SK-N-MC (cell line): ENCODE data around the gene PCDHGA11.
"Not testable (repeated sequence)": the region's sequence is repeated elsewhere in the genome, so short reads cannot be mapped to it uniquely, and the experiment has no call there.

ENCODE experiments used
- DNase-seq: peaks from one replicate; pipeline ENCODE4 v3.0.0-alpha.2; 2011; ENCODE audit warnings: low read depth, low spot score
- H3K27ac ChIP-seq: fragments of 200-600 bp; sonication (generic); 2 replicates; pipeline ENCODE4 v1.5.1; 2016; ENCODE audit warnings: mixed run types
- H3K36me3 ChIP-seq: fragments of 200-600 bp; sonication (generic); 2 replicates; pipeline ENCODE4 v1.6.1; 2017; ENCODE audit warnings: antibody characterized with exemption, low read length, mixed read lengths; ENCODE audit not compliant: insufficient read depth
- H3K4me3 ChIP-seq: fragments of 200-600 bp; sonication (generic); 2 replicates; pipeline ENCODE4 v1.5.1; 2016
- H3K9ac ChIP-seq: fragments of 200-600 bp; sonication (generic); 2 replicates; pipeline ENCODE4 v1.8.0; 2017; ENCODE audit warnings: mixed run types, mixed read lengths; ENCODE audit not compliant: insufficient read length
- H3K9me3 ChIP-seq: fragments of 200-600 bp; sonication (generic); 2 replicates; pipeline ENCODE4 v1.6.1; 2017; ENCODE audit warnings: low read depth, mild to moderate bottlenecking, antibody characterized with exemption, low read length, moderate library complexity, mixed read lengths
- EZH2 ChIP-seq: fragments of 200-600 bp; sonication (generic); IDR thresholded peaks from one replicate; pipeline ENCODE4 v1.6.1; 2017; ENCODE audit warnings: antibody characterized with exemption
- FOXP2 ChIP-seq: optimal IDR thresholded peaks from 2 replicates; pipeline ENCODE3; 2011; ENCODE audit warnings: mild to moderate bottlenecking, moderate library complexity; ENCODE audit not compliant: insufficient read depth; ENCODE audit errors: extremely low read length, control extremely low read depth
- POLR2AphosphoS5 ChIP-seq: IDR thresholded peaks from 2 replicates; pipeline ENCODE4 v1.6.1; 2012; ENCODE audit warnings: mild to moderate bottlenecking, low read depth, low read length, borderline replicate concordance

The PCDHGA11 gene

DNA sequence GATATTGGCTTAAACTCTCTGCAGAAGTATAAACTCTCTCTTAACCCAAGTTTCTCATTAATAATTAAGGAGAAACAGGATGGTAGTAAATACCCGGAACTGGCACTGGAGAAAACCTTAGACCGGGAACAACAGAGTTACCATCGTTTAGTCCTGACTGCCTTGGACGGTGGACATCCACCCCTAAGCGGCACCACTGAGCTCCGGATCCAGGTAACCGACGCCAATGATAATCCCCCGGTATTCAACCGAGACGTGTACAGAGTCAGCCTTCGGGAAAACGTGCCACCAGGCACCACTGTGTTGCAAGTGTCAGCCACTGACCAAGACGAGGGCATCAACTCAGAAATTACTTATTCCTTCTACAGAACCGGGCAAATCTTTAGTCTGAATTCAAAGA, 22.2 kb upstream of the PCDHGA11 start:
- Histone ChIP-seq H3K27ac (no peak overlapping the region), H3K9me3 (no peaks in the 10 kb centered on the region), H3K9ac (no peak overlapping the region), H3K4me3 (no peak overlapping the region), H3K36me3 (no peaks in the 10 kb centered on the region)
- TF ChIP-seq FOXP2 = no peak
- TF ChIP-seq EZH2 = no peak
- no peak for TF ChIP-seq POLR2AphosphoS5
- DNase-seq = no peak

DNA sequence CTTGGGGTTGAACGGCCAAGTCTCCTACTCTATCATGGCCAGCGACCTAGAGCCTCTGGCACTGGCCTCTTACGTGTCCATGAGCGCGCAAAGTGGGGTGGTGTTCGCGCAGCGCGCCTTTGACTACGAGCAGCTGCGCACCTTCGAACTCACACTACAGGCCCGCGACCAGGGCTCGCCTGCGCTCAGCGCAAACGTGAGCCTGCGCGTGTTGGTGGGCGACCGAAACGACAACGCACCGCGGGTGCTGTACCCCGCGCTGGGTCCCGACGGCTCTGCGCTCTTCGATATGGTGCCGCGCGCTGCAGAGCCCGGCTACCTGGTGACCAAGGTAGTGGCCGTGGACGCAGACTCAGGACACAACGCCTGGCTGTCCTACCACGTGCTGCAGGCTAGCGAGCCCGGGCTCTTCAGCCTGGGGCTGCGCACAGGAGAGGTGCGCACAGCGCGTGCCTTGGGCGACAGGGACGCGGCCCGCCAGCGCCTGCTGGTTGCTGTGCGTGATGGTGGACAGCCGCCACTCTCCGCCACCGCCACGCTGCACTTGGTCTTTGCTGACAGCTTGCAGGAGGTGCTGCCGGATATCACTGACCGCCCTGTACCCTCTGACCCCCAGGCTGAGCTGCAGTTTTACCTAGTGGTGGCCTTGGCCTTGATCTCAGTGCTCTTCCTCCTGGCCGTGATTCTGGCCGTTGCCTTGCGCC, 21.1 kb upstream of the PCDHGA11 start:
- Histone ChIP-seq H3K9ac (no peak overlapping the region), H3K36me3 (no peaks in the 10 kb centered on the region), H3K27ac (no peak overlapping the region), H3K9me3 (no peaks in the 10 kb centered on the region), H3K4me3 (no peak overlapping the region)
- TF ChIP-seq FOXP2 = no peak
- no peak for TF ChIP-seq EZH2
- TF ChIP-seq POLR2AphosphoS5 = no peak
- no peak for DNase-seq

DNA sequence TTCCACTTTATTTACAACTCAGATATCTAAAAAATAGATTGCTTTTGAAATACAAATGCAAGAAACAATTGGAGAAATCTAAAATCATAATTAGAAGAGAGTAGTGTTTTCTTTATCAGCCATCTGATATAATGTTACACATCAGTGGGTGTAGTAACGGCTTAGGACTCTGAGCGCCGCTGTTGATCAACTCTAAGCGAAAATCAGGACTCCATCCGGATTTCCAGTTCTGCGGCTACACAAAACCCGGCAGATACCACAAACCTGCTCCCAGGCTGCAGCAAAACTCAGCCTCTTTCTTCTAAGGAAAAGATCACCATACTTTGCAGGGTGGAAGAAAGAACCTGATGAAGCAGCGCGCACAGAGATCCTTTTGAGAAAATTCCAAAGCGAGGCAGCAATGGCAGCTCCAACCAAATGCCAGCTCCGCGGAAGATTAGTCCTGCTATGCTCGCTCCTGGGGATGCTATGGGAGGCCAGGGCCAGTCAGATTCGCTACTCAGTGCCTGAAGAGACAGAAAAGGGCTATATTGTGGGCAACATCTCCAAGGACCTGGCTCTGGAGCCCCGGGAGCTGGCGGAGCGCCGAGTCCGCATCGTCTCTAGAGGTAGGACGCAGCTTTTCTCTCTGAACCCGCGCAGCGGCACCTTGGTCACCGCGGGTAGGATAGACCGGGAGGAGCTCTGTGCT, 18.2 kb upstream of the PCDHGA11 start, which contains the start of gene PCDHGA9:
Gene PCDHGA9 (plus strand): TSS at position 226 of the 691 bp plus-strand sequence. CDS start 175 bp downstream, at position 401.
- DNase-seq = no peak
- Histone ChIP-seq H3K36me3 (no peaks in the 10 kb centered on the region), H3K9me3 (no peaks in the 10 kb centered on the region), H3K9ac (no peak within 1 kb of the TSS), H3K4me3 (no peak within 1 kb of the TSS), H3K27ac (no peak within 1 kb of the TSS)
- TF ChIP-seq EZH2 = no peak
- TF ChIP-seq FOXP2 = no peak
- TF ChIP-seq POLR2AphosphoS5 = no peak

DNA sequence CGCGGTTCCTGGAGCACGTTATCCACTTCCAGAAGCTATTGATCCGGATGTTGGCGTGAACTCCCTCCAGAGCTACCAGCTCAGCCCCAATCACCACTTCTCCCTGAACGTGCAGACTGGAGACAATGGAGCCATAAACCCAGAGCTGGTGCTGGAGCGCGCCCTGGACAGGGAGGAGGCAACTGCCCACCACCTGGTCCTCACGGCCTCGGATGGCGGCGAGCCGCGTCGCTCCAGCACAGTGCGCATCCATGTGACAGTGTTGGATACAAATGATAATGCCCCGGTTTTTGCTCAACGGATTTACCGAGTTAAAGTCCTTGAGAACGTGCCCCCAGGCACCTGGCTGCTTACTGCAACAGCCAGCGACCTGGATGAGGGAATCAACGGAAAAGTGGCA, 17.5 kb upstream of the PCDHGA11 start:
- Histone ChIP-seq H3K27ac (no peak overlapping the region), H3K9ac (no peak overlapping the region), H3K9me3 (no peaks in the 10 kb centered on the region), H3K4me3 (no peak overlapping the region), H3K36me3 (no peaks in the 10 kb centered on the region)
- TF ChIP-seq FOXP2 (no peak), POLR2AphosphoS5 (no peak), EZH2 (no peak)
- DNase-seq = no peak

DNA sequence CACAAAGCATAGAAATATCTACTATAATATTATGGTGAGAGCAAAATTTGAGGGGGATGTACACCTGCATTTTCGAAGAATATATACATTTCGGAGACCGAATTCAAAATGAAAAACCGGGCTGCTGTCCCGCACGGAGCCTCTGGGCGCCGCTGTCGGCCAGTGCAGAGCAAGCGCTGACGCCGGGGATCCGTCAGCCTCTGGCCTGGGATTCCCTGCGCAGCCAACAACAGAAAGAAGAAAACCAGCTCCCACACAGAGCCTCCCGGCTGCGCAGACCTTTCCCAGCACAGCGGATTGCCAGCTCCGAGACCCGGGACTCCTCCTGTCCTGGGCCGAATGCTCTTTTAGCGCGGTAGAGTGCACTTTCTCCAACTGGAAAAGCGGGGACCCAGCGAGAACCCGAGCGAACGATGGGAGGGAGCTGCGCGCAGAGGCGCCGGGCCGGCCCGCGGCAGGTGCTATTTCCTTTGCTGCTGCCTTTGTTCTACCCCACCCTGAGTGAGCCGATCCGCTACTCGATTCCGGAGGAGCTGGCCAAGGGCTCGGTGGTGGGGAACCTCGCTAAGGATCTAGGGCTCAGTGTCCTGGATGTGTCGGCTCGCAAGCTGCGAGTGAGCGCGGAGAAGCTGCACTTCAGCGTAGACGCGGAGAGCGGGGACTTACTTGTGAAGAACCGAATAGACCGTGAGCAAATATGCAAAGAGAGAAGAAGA, 12.9 kb upstream of the PCDHGA11 start, which contains the start of gene PCDHGB6:
Gene PCDHGB6 (plus strand): TSS at position 232 of the 716 bp plus-strand sequence. CDS start 182 bp downstream, at position 414.
- not testable (repeated sequence) for H3K9me3 ChIP-seq, H3K27ac ChIP-seq, H3K9ac ChIP-seq, H3K36me3 ChIP-seq, H3K4me3 ChIP-seq, DNase-seq

DNA sequence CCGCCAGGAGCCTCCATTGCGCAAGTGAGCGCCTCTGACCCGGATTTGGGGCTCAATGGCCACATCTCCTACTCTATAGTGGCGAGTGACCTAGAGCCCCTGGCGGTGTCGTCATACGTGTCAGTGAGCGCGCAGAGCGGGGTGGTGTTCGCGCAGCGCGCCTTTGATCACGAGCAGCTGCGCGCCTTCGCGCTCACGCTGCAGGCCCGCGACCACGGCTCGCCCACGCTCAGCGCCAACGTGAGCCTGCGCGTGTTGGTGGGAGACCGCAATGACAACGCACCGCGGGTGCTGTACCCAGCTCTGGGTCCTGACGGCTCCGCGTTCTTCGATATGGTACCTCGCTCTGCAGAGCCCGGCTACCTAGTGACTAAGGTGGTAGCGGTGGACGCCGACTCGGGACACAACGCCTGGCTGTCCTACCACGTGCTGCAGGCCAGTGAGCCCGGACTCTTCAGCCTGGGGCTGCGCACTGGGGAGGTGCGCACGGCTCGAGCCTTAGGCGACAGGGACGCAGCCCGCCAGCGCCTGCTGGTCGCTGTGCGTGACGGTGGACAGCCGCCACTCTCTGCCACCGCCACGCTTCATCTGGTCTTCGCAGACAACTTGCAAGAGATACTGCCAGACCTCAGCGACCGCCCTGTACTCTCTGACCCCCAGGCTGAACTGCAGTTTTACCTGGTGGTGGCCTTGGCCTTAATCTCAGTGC, 11.1 kb upstream of the PCDHGA11 start:
- no peaks in the 10 kb centered on the region for H3K9me3 ChIP-seq
- H3K4me3 ChIP-seq = no peak overlapping the region
- no peak overlapping the region for H3K9ac ChIP-seq
- no peak for DNase-seq
- TF ChIP-seq EZH2 = no peak
- no peak for TF ChIP-seq FOXP2
- TF ChIP-seq POLR2AphosphoS5 = no peak
- no peaks in the 10 kb centered on the region for H3K36me3 ChIP-seq
- no peak overlapping the region for H3K27ac ChIP-seq

DNA sequence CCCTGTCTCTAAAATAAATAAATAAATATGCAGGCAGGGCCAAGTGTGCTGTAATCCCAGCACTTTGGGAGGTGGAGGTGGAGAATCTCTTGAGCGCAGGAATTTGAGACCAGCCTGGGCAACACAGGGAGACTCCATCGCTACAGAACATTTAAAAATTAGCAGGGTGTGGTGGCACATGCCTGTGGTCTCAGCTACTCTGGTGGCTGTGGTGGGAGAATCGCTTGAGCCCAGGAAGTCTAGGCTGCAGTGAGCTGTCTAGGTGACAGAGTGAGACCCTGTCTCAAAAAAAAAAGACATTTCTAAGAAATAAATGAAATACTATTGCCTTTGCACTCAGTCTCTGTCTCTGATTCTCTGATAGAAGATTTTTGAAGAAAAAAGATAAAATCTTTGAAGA, 9.3 kb upstream of the PCDHGA11 start:
- Histone ChIP-seq H3K9me3 (no peaks in the 10 kb centered on the region), H3K27ac (no peak overlapping the region), H3K4me3 (no peak overlapping the region), H3K9ac (no peak overlapping the region), H3K36me3 (no peaks in the 10 kb centered on the region)
- DNase-seq = no peak
- TF ChIP-seq POLR2AphosphoS5 (no peak), FOXP2 (no peak), EZH2 (no peak)
